Right lobe of liver (tissue), 6 donors: ENCODE data around the gene NRXN3. TPM values are rescaled to one million over a fixed set of nuclear protein-coding genes. Genes with fewer than 3 reads are reported as not detected.

Experiments
- ATAC-seq, 4 donors: fragments of 200-7000 bp; cut with Tn5 transposase; one replicate each; pipeline ENCODE4 v1.9.1; 2020; ENCODE audit warnings: mild to moderate bottlenecking in 4 of 4, moderate library complexity in 4 of 4
- DNase-seq, 3 donors: peaks; one replicate each; pipeline ENCODE4 v3.0.0-alpha.2; 2020
- H3K27ac ChIP-seq, 3 donors: fragments of 200-600 bp; one replicate each; pipeline ENCODE4 v1.8.0; 2022
- H3K27me3 ChIP-seq, 2 donors: fragments of 200-600 bp; one replicate each; pipeline ENCODE4 v1.8.0; 2022
- H3K36me3 ChIP-seq, 4 donors: fragments of 200-600 bp; sonication (generic) in 1 of 4; one replicate each; pipeline versions ENCODE4 v1.5.1 to v1.8.0; 2017 to 2022; ENCODE audit warnings: control low read depth in 1 of 4
- H3K4me1 ChIP-seq, 4 donors: fragments of 200-600 bp; sonication (generic) in 1 of 4; one replicate each; pipeline versions ENCODE4 v1.5.1 to v1.8.0; 2017 to 2022; ENCODE audit warnings: control low read depth in 1 of 4
- H3K4me3 ChIP-seq, 3 donors: fragments of 200-600 bp; one replicate each; pipeline ENCODE4 v1.8.0; 2022
- H3K9me3 ChIP-seq, 4 donors: fragments of 200-600 bp; sonication (generic) in 1 of 4; one replicate each; pipeline versions ENCODE4 v1.5.1 to v1.8.0; 2017 to 2022; ENCODE audit warnings: control low read depth in 1 of 4
- CTCF ChIP-seq, 4 donors: fragments of 200-600 bp in 3 of 4; fragments of 450-650 bp in 1 of 4; IDR thresholded peaks; one replicate each; pipeline versions ENCODE4 v1.5.1 to v1.8.0; 2016 to 2022; ENCODE audit warnings: antibody characterized with exemption in 4 of 4, mild to moderate bottlenecking in 2 of 4
- POLR2A ChIP-seq: fragments of 450-650 bp; IDR thresholded peaks from one replicate; pipeline ENCODE4 v1.6.1; 2017; ENCODE audit warnings: antibody characterized with exemption, mild to moderate bottlenecking
- WGBS: methylation state at CpG from one replicate; pipeline ENCODE4 v1.1.6; 2018; ENCODE audit warnings: low coverage, low lambda C conversion rate; ENCODE audit not compliant: insufficient coverage; ENCODE audit errors: missing lambda C conversion rate; 5-methylcytosine and 5-hydroxymethylcytosine counted together
- intact Hi-C, 2 donors: fragments of 100-400 bp; cut with DNase I; formaldehyde crosslinking; loops; one replicate each; pipeline versions ENCODE4 v1.11.2 to v1.14.1; 2022
- total RNA-seq, 6 experiments: library from RNA; depleted of rRNA in 2 of 6; stranded (reverse); fragments of >200 nt in 2 of 6; fragmentation: NEBNext Ultra II Directional in 3 of 6; extraction: Animal tissue kit (Norgen Biotek cat#: 25700) in 3 of 6; gene quantifications; one replicate each; pipeline versions ENCODE4 v1.1.0 to v1.2.4, GENCODE V29; 2016 to 2023
- donor health status: DM: no; HTN: yes; CAD: no.
- donor health status: DM: no; HTN: no; CAD: no.
- donor health status: DM: no; HTN: no; CAD: no.
- donor health status: DM: no; HTN: yes; CAD: no.
- donor health status: DM: no; HTN: yes; CAD: no.

The NRXN3 gene
- total RNA-seq, 6 experiments from 2014 or later, result 0.06 to 0.51 (median 0.23) TPM; not detected in 1

DNA sequence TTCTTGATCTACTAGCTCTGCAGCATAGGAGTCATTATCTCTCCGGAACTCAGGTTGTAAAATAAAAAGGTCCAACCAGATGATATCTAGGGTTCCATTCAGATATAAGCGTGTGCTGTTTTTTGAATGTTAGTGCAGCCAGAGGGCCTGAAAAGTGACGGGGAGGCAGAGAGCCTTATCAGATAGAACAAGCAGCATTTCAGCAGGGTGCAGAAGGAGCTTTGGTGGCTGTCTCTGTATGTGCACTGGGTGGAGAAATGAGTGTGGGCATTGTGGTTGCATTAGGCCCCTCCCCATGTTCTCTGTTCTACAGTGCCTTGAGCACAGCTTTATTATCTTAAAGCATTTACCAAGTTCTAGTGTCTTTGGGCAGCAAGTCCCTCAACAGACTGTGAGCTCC, 275.1 kb downstream of the NRXN3 start:
- WGBS, result 54% methylated on average over 3 of the region's 3 CpGs
- no peak for TF ChIP-seq POLR2A
- TF ChIP-seq CTCF (IDR thresholded peaks at IDR 0.05), result no peak
- no peak overlapping the region for H3K4me3 ChIP-seq
- no peaks in the 10 kb centered on the region for H3K4me1 ChIP-seq
- H3K27me3 ChIP-seq, result no peaks in the 10 kb centered on the region
- intact Hi-C loops, result loop anchor here in 1 of 2 donors (10.0 kb wide), 1 partner anchor 120 kb away; no protein-coding TSS in a partner anchor
- no peak for DNase-seq
- H3K9me3 ChIP-seq, result no peaks in the 10 kb centered on the region
- H3K27ac ChIP-seq, result no peak overlapping the region
- H3K36me3 ChIP-seq, result no peaks in the 10 kb centered on the region
- ATAC-seq, result no peak

- 31% methylated on average over 3 of the region's 3 CpGs for WGBS
- intact Hi-C loops, result loop anchor here in 1 of 2 donors (10.0 kb wide), 1 partner anchor 118 kb away; no protein-coding TSS in a partner anchor
- DNase-seq (no peak), ATAC-seq (no peak)
- H3K4me1 ChIP-seq, result no peaks in the 10 kb centered on the region
- no peaks in the 10 kb centered on the region for H3K27me3 ChIP-seq
- no peaks in the 10 kb centered on the region for H3K36me3 ChIP-seq
- no peaks in the 10 kb centered on the region for H3K9me3 ChIP-seq
- H3K27ac ChIP-seq, result no peak overlapping the region
- no peak for TF ChIP-seq CTCF (IDR thresholded peaks at IDR 0.05)
- TF ChIP-seq POLR2A, result no peak
- H3K4me3 ChIP-seq, result no peak overlapping the region
Measured at GRCh38 chr14:78446807-78447206, 276.6 kb downstream of the NRXN3 start.

- DNase-seq (peak in 2 of 3 donors; percentile 27 to 52), ATAC-seq (peak; percentile 54 to 93 (median 84))
- no peaks in the 10 kb centered on the region for H3K4me1 ChIP-seq
- H3K27me3 ChIP-seq, result no peaks in the 10 kb centered on the region
- no peaks in the 10 kb centered on the region for H3K36me3 ChIP-seq
- H3K4me3 ChIP-seq, result no peak overlapping the region
- no peaks in the 10 kb centered on the region for H3K9me3 ChIP-seq
- no peak overlapping the region for H3K27ac ChIP-seq
- WGBS, result 45% methylated on average over 12 of the region's 13 CpGs
- no peak for TF ChIP-seq POLR2A
- peak; percentile 49 to 78 (median 60) for TF ChIP-seq CTCF (IDR thresholded peaks at IDR 0.05)
- intact Hi-C loops, result loop anchor here in 1 of 2 donors (10.0 kb wide), 1 partner anchor 116 kb away; no protein-coding TSS in a partner anchor
Measured at GRCh38 chr14:78448164-78449094, 278.3 kb downstream of the NRXN3 start.

DNA sequence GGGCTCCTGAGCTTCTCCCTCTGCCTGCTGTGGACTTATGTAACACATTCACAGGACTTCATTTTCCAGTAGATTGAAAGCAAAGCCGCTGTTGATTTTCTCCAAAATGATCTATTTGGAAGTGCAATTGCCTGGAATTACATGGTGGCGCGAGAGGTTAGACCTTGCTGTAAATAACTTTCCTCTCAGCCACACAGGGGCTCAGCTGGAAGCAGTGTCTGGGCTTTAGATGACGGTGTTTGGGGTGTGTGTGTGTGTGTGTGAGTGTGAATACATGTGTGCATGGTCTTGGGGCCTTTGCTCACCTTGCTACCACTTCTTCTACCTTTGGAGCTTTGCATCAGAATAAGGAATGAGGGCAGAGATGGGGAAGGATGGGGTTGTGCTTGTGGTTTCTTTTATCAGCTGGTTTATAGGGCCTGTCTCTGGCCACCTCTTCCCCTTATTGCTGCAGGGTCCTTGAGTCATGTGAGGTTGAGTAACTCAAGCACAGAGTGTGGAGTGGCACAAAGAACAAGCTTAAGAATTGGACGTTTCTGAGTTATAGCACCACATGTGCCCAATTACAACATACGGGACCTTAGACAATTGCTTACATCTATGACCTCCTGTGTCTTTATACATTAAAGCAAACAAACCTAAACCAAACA, 280.6 kb downstream of the NRXN3 start:
- Histone ChIP-seq H3K4me3 (no peak overlapping the region), H3K4me1 (no peaks in the 10 kb centered on the region), H3K9me3 (no peaks in the 10 kb centered on the region), H3K36me3 (no peaks in the 10 kb centered on the region), H3K27ac (no peak overlapping the region), H3K27me3 (no peaks in the 10 kb centered on the region)
- DNase-seq, result no peak
- TF ChIP-seq CTCF (IDR thresholded peaks at IDR 0.05) (no peak), POLR2A (no peak)
- ATAC-seq, result no peak
- intact Hi-C loops, result no loop called here
- 64% methylated on average over 6 of the region's 6 CpGs for WGBS
